HepG2 (cell line): Measurements from ENCODE around the gene CLDN4. TPM values are rescaled to one million over a fixed set of nuclear protein-coding genes. Genes with fewer than 3 reads are reported as not detected.

Experiments
- CTCF ChIP-seq: sonication (generic); formaldehyde crosslinking; IDR thresholded peaks from 2 replicates; pipeline ENCODE4 v1.5.0; 2020; ENCODE audit warnings: mild to moderate bottlenecking, missing genetic modification reagents, moderate library complexity
- FOXC1 ChIP-seq: sonication (generic); formaldehyde crosslinking; IDR thresholded peaks from 2 replicates; pipeline ENCODE4 v1.8.0; 2022; ENCODE audit warnings: mild to moderate bottlenecking, missing genetic modification reagents, borderline replicate concordance
- FOXP1 ChIP-seq, 2 experiments: fragments of 450-650 bp in 1 of 2; IDR thresholded peaks; 2 replicates each; pipeline ENCODE4 v1.6.1; 2017 to 2018; ENCODE audit warnings: antibody characterized with exemption in 1 of 2
- HBP1 ChIP-seq: IDR thresholded peaks from 2 replicates; pipeline ENCODE4 v1.6.1; 2016; ENCODE audit warnings: low read depth, control low read depth
- MED1 ChIP-seq: sonication (generic); formaldehyde crosslinking; IDR thresholded peaks from 2 replicates; pipeline ENCODE4 v1.4.0; 2020; ENCODE audit warnings: missing genetic modification reagents
- MEF2D ChIP-seq: sonication (generic); formaldehyde crosslinking; IDR thresholded peaks from 2 replicates; pipeline ENCODE4 v1.5.1; 2020; ENCODE audit warnings: mild to moderate bottlenecking, missing genetic modification reagents
- NFYC ChIP-seq: IDR thresholded peaks from 2 replicates; pipeline ENCODE4 v1.6.1; 2016; ENCODE audit warnings: missing genetic modification reagents, missing compliant biosample characterization
- SKI ChIP-seq: fragments of 450-650 bp; IDR thresholded peaks from one replicate; pipeline ENCODE4 v1.6.1; 2018; ENCODE audit warnings: mild to moderate bottlenecking; ENCODE audit not compliant: partially characterized antibody
- SNAI1 ChIP-seq: sonication (generic); formaldehyde crosslinking; IDR thresholded peaks from 2 replicates; pipeline ENCODE4 v1.5.0; 2020; ENCODE audit warnings: mild to moderate bottlenecking, missing genetic modification reagents, borderline replicate concordance
- ZBTB4 ChIP-seq: sonication (generic); formaldehyde crosslinking; IDR thresholded peaks from 2 replicates; pipeline ENCODE4 v1.4.0; 2020; ENCODE audit warnings: missing genetic modification reagents, mild to moderate bottlenecking, borderline replicate concordance
- ZBTB7A ChIP-seq: sonication (generic); formaldehyde crosslinking; IDR thresholded peaks from 2 replicates; pipeline ENCODE4 v1.8.0; 2022; ENCODE audit warnings: mild to moderate bottlenecking, missing genetic modification reagents
- ZNF124 ChIP-seq: sonication (generic); formaldehyde crosslinking; IDR thresholded peaks from 2 replicates; pipeline ENCODE4 v1.4.0; 2020; ENCODE audit warnings: missing genetic modification reagents
- ZNF274 ChIP-seq: sonication (generic); formaldehyde crosslinking; IDR thresholded peaks from 2 replicates; pipeline ENCODE4 v1.5.1; 2020; ENCODE audit warnings: mild to moderate bottlenecking, missing genetic modification reagents
- ZNF572 ChIP-seq: sonication (generic); formaldehyde crosslinking; IDR thresholded peaks from 2 replicates; pipeline ENCODE4 v1.5.1; 2020; ENCODE audit warnings: mild to moderate bottlenecking, missing genetic modification reagents
- polyA plus RNA-seq, 8 experiments: library from polyadenylated mRNA; depleted of rRNA in 3 of 8; stranded (reverse) in 7 of 8; unstranded in 1 of 8; fragments of >200 nt; fragmentation: Illumina TruSeq in 4 of 8; extraction: Trizol in 4 of 8; gene quantifications; 2 replicates each; pipeline versions ENCODE4 v1.2.1 to v1.2.3, GENCODE V29; 2011 to 2016; ENCODE audit warnings: low read depth in 4 of 8, missing spikeins in 1 of 8, mixed read lengths in 1 of 8; ENCODE audit not compliant: insufficient read depth in 1 of 8
- total RNA-seq, 5 experiments: library from RNA; depleted of rRNA; stranded (reverse); fragments of >200 nt; fragmentation: Illumina TruSeq; extraction: Trizol; gene quantifications; 2 replicates each; pipeline ENCODE4 v1.2.3, GENCODE V29; 2016; ENCODE audit warnings: low read depth in 1 of 5

CLDN4 gene
- total and polyA plus RNA-seq, 2 of the 13 experiments (the other 11 are each of a cell fraction or from before 2014, with no cell fraction given) = 28.2 to 35.7 TPM

- TF ChIP-seq ZBTB4 (CRISPR knock-in tag) (no peak), MEF2D (0 out of 2 replicates have a peak, but pooled peaks have one; percentile 26), FOXP1 (IDR thresholded peaks at IDR 0.05) (no peak), FOXP1 (CRISPR knock-in tag; IDR thresholded peaks at IDR 0.05) (0 out of 2 replicates have a peak, but pooled peaks have one; percentile 8), ZBTB7A (CRISPR knock-in tag) (no peak), FOXC1 (CRISPR knock-in tag) (no peak), ZNF572 (CRISPR knock-in tag) (no peak), CTCF (CRISPR knock-in tag) (0 out of 2 replicates have a peak, but pooled peaks have one; percentile 2), SNAI1 (CRISPR knock-in tag) (no peak), ZNF274 (CRISPR knock-in tag) (0 out of 2 replicates have a peak, but pooled peaks have one; percentile 30), SKI (peak; percentile 95), HBP1 (peak; percentile 46; the same call in 1 of the 2 replicates), NFYC (CRISPR knock-in tag) (no peak), MED1 (peak; percentile 66), ZNF124 (CRISPR knock-in tag) (0 out of 2 replicates have a peak, but pooled peaks have one; percentile 55)
These were observed 39.3 kb downstream of the CLDN4 start (continued) for GRCh38 chr7:73870041-73870492.
